GM06990 (cell line): ENCODE data around the gene ANKRD39.

Experiments
- DNase-seq: peaks from one replicate; pipeline ENCODE4 v3.0.0-alpha.2; 2011; ENCODE audit not compliant: insufficient read length; ENCODE audit errors: extremely low read depth
- H3K27me3 ChIP-seq: replicated peaks from 2 replicates; pipeline ENCODE4 v1.6.0; 2011; ENCODE audit warnings: low read length; ENCODE audit not compliant: control insufficient read depth, insufficient read depth
- H3K36me3 ChIP-seq: 2 replicates; pipeline ENCODE4 v1.5.1; 2011; ENCODE audit warnings: low read length; ENCODE audit not compliant: control insufficient read depth, insufficient read depth
- H3K4me3 ChIP-seq: replicated peaks from 2 replicates; pipeline ENCODE4 v1.5.1; 2011; ENCODE audit warnings: low read depth, mild to moderate bottlenecking, control low read depth, low read length
- CTCF ChIP-seq: IDR thresholded peaks from 2 replicates; pipeline ENCODE4 v1.5.1; 2011; ENCODE audit warnings: low read length, control low read depth, mild to moderate bottlenecking, inconsistent platforms; ENCODE audit not compliant: insufficient read depth, poor library complexity, severe bottlenecking

The ANKRD39 gene

GRCh38 chr2:96838345-96839292 lies 19.2 kb downstream of the ANKRD39 start:
- H3K4me3 ChIP-seq = no peak overlapping the region
- no peak for TF ChIP-seq CTCF
- no peak for DNase-seq
- no peaks in the 10 kb centered on the region for H3K27me3 ChIP-seq
- peaks cover 5% of the 10 kb centered on the region for H3K36me3 ChIP-seq

- no peak for DNase-seq
- TF ChIP-seq CTCF = no peak
- H3K27me3 ChIP-seq = no peaks in the 10 kb centered on the region
- no peak overlapping the region for H3K4me3 ChIP-seq
- H3K36me3 ChIP-seq = peaks cover 9% of the 10 kb centered on the region
Measured at GRCh38 chr2:96837575-96837974, 20.2 kb downstream of the ANKRD39 start.

GRCh38 chr2:96835830-96836229 lies 22.0 kb downstream of the ANKRD39 start:
- no peak for TF ChIP-seq CTCF
- peaks cover 13% of the 10 kb centered on the region for H3K36me3 ChIP-seq
- no peak overlapping the region for H3K4me3 ChIP-seq
- H3K27me3 ChIP-seq = no peaks in the 10 kb centered on the region
- no peak for DNase-seq

- no peak for TF ChIP-seq CTCF
- Histone ChIP-seq H3K27me3 (no peaks in the 10 kb centered on the region), H3K4me3 (no peak overlapping the region), H3K36me3 (peaks cover 18% of the 10 kb centered on the region)
- no peak for DNase-seq
Measured at GRCh38 chr2:96832754-96833507, 24.9 kb downstream of the ANKRD39 start.

GRCh38 chr2:96832408-96832753 lies 25.4 kb downstream of the ANKRD39 start:
- H3K4me3 ChIP-seq = no peak overlapping the region
- no peak for TF ChIP-seq CTCF
- H3K36me3 ChIP-seq = peaks cover 18% of the 10 kb centered on the region
- no peak for DNase-seq
- no peaks in the 10 kb centered on the region for H3K27me3 ChIP-seq
